ENCODE measurements around the gene SMG9. TPM values are rescaled to one million over a fixed set of nuclear protein-coding genes. Genes with fewer than 3 reads are reported as not detected.

Gene SMG9
- total RNA-seq, 2 experiments from 2014 or later: 60.0 to 65.1 TPM

DNA sequence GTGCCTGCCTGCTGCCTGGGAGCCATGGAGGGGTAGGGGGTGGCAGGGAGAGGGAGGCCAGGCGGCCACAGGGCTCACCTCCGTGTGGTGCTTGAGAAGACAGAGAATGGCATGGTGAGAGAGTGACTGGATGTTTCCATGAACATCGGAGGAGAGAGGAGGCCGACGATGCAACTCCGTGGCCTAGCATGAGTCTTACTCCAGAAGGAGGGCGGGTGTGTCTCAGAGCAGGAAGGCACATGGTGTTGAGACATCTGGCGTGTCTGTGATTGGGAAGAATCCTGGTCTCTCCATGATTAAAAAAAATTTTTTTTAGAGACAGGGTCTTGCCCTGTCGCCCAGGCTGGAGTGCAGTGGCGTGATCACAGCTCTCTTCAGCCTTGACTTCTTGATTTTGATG is 33.8 kb downstream of the SMG9 start:
- no peaks in the 10 kb centered on the region for H3K9me3 Mint-ChIP-seq (ENCODE audit: insufficient read depth)
- H3K27ac Mint-ChIP-seq: no peak overlapping the region
- no peak overlapping the region for H3K4me3 Mint-ChIP-seq
- peaks cover 9% of the 10 kb centered on the region for H3K4me1 Mint-ChIP-seq (ENCODE audit: low read depth)
- H3K27me3 Mint-ChIP-seq (ENCODE audit: low read depth): no peaks in the 10 kb centered on the region
- DNase-seq (no peak), ATAC-seq (no peak)
- ChIA-PET CTCF (interaction anchor here (1.5 kb wide), 1 partner anchor 52 kb away, joined by 4 read pairs; no protein-coding TSS in a partner anchor), POLR2A (no interaction called here)
- no peaks in the 10 kb centered on the region for H3K36me3 Mint-ChIP-seq (ENCODE audit: low read depth)

DNA sequence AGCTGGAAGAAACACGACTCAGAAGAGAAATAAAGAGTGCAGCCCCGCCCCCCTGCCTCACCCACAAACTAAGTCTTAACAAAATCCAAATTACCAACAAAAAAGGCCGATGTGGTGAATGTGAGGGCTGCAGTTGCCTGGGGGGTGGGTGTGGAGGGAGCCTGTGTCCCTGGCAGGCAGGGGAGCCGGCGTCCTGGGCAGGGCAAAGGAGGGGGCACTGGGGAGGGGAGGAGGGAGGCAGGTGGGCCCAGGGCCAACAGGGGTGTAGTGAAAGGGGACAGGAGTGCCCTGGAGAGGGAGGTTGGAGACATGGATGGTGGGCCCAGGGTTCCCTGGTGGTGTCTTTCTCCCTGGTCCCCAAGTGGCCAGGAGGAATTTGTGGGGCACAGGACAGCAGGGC is 34.8 kb downstream of the SMG9 start:
- Mint-ChIP-seq H3K27me3 (ENCODE audit: low read depth) (no peaks in the 10 kb centered on the region), H3K9me3 (ENCODE audit: insufficient read depth) (no peaks in the 10 kb centered on the region), H3K36me3 (ENCODE audit: low read depth) (no peaks in the 10 kb centered on the region), H3K4me1 (ENCODE audit: low read depth) (peaks cover 2% of the 10 kb centered on the region), H3K4me3 (no peak overlapping the region), H3K27ac (no peak overlapping the region)
- DNase-seq (no peak), ATAC-seq (no peak)
- CTCF ChIA-PET: no interaction called here
- POLR2A ChIA-PET: no interaction called here

DNA sequence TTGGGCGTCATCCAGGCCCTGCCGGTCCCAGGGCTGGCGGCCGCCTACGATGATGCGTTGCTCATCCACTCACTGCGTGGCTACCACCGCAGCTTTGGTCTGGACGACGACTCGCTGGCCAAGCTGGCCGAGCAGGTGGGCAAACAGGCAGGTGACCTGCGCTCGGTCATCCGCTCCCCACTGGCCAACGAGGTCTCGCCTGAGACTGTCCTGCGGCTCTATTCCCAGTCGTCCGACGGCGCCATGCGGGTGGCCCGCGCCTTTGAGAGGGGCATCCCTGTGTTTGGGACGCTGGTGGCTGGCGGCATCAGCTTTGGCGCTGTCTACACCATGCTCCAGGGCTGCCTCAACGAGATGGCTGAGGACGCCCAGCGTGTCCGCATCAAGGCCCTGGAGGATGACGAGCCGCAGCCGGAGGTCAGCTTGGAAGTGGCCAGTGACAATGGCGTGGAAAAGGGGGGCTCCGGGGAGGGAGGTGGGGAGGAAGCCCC is 35.3 kb downstream of the SMG9 start:
- Mint-ChIP-seq H3K27me3 (ENCODE audit: low read depth) (no peaks in the 10 kb centered on the region), H3K4me3 (no peak overlapping the region), H3K4me1 (ENCODE audit: low read depth) (no peaks in the 10 kb centered on the region), H3K27ac (no peak overlapping the region), H3K36me3 (ENCODE audit: low read depth) (no peaks in the 10 kb centered on the region), H3K9me3 (ENCODE audit: insufficient read depth) (no peaks in the 10 kb centered on the region)
- ChIA-PET CTCF (no interaction called here), POLR2A (no interaction called here)
- DNase-seq: no peak
- no peak for ATAC-seq

DNA sequence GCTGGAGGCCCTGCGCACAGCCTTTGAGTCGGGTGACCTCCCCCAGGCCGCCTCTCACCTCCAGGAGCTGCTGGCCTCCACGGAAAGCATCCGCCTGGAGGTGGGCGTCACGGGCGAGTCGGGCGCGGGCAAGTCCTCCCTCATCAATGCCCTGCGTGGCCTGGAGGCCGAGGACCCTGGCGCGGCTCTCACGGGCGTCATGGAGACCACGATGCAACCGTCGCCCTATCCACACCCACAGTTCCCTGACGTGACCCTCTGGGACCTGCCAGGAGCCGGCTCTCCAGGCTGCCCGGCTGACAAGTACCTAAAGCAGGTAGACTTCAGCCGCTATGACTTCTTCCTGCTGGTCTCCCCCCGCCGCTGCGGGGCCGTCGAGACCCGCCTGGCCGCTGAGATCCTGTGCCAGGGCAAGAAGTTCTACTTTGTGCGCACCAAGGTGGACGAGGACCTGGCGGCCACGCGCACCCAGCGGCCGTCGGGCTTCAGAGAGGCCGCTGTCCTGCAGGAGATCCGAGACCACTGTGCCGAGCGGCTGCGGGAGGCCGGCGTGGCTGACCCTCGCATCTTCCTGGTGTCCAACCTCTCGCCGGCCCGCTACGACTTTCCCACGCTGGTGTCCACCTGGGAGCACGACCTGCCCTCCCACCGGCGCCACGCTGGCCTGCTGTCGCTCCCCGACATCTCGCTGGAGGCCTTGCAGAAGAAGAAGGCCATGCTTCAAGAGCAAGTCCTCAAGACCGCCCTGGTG is 36.0 kb downstream of the SMG9 start:
- CTCF ChIA-PET: no interaction called here
- Mint-ChIP-seq H3K4me3 (no peak overlapping the region), H3K9me3 (ENCODE audit: insufficient read depth) (no peaks in the 10 kb centered on the region), H3K27me3 (ENCODE audit: low read depth) (no peaks in the 10 kb centered on the region), H3K36me3 (ENCODE audit: low read depth) (no peaks in the 10 kb centered on the region), H3K4me1 (ENCODE audit: low read depth) (no peaks in the 10 kb centered on the region), H3K27ac (no peak overlapping the region)
- DNase-seq: no peak
- POLR2A ChIA-PET: no interaction called here
- ATAC-seq: no peak

DNA sequence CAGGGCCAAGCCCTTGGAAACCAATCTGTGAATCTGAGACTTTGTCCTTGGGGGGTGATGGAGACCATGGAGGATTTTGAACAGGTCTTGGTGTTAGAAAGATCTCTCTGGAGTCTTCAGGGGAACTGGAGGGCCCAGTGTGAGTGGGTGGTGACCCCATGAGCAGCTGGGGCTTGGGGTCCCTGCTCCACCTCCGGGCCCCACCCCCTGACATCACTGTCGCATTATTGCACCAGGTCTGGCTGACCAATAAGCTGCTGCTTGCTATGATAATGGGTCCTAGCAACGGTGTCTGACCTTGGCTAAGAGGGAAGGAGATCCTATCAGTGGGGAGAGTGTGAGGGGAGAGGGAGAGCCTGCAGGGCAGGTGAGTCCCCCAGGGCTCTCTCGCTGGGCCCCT is 39.0 kb downstream of the SMG9 start, which contains the start of gene IRGC:
Gene IRGC (plus strand): TSS at position 301 of the 400 bp plus-strand sequence. CDS start 2,483 bp downstream, outside the sequence.
- Mint-ChIP-seq H3K27me3 (ENCODE audit: low read depth) (peaks cover 4% of the 10 kb centered on the region), H3K9me3 (ENCODE audit: insufficient read depth) (no peaks in the 10 kb centered on the region), H3K36me3 (ENCODE audit: low read depth) (no peaks in the 10 kb centered on the region), H3K27ac (no peak within 1 kb of the TSS), H3K4me3 (no peak within 1 kb of the TSS), H3K4me1 (ENCODE audit: low read depth) (no peaks in the 10 kb centered on the region)
- CTCF ChIA-PET: no interaction called here
- no peak for DNase-seq
- POLR2A ChIA-PET: no interaction called here
- ATAC-seq: no peak

DNA sequence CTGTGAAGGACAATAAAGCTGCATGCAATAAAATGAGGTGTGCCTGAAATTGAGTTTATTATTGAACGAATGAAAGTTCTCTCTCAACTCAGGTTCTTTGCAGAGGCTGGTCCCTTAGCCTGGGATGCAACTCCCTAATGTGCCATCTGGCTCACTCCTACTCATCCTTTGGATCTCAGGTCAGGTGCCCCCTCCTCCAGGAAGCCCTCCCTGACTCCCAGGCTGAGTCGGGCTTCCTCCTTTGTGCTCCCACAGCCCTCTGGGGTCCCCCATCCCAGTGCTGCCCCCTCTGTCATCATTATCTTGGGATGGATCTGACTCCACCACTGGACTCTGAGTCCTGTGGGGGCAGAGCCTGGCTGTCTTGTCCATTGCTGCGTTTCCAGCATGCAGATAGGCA is 41.6 kb downstream of the SMG9 start:
- POLR2A ChIA-PET: no interaction called here
- DNase-seq (no peak), ATAC-seq (no peak)
- H3K27ac Mint-ChIP-seq: no peak overlapping the region
- CTCF ChIA-PET: no interaction called here
- H3K4me1 Mint-ChIP-seq (ENCODE audit: low read depth): no peaks in the 10 kb centered on the region
- no peak overlapping the region for H3K4me3 Mint-ChIP-seq
- H3K9me3 Mint-ChIP-seq (ENCODE audit: insufficient read depth): peaks cover 8% of the 10 kb centered on the region
- peaks cover 7% of the 10 kb centered on the region for H3K27me3 Mint-ChIP-seq (ENCODE audit: low read depth)
- no peaks in the 10 kb centered on the region for H3K36me3 Mint-ChIP-seq (ENCODE audit: low read depth)

DNA sequence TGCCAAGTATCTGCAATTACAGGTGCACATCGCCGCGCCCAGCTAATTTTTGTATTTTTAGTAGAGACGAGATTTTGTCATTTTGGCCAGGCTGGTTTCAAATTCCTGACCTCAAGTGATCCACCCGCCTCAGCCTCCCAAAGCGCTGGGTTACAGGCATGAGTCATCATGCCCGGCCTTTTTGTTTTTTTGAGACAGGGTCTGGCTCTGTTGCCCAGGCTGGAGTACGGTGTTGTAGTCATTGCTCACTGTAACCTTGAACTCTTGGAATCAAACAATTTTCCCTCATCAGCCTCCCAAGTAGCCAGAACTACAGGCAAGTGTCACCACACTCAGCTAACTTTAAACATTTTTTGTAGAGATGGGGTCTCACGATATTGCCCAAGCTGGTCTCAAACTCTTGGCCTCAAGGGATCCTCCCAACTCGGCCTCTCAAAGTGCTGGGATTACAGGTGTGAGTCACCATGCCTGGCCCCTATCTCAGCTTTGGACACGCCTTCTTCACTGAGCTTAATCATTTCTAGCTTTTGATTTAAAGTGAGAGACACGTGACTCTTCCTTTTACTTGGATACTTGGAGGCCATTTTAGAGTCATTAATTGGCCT is 42.9 kb downstream of the SMG9 start:
- CTCF ChIA-PET: no interaction called here
- peaks cover 8% of the 10 kb centered on the region for H3K9me3 Mint-ChIP-seq (ENCODE audit: insufficient read depth)
- H3K27ac Mint-ChIP-seq: no peak overlapping the region
- ATAC-seq (no peak), DNase-seq (no peak)
- H3K4me1 Mint-ChIP-seq (ENCODE audit: low read depth): no peaks in the 10 kb centered on the region
- H3K36me3 Mint-ChIP-seq (ENCODE audit: low read depth): no peaks in the 10 kb centered on the region
- POLR2A ChIA-PET: no interaction called here
- H3K27me3 Mint-ChIP-seq (ENCODE audit: low read depth): peaks cover 7% of the 10 kb centered on the region
- H3K4me3 Mint-ChIP-seq: no peak overlapping the region

DNA sequence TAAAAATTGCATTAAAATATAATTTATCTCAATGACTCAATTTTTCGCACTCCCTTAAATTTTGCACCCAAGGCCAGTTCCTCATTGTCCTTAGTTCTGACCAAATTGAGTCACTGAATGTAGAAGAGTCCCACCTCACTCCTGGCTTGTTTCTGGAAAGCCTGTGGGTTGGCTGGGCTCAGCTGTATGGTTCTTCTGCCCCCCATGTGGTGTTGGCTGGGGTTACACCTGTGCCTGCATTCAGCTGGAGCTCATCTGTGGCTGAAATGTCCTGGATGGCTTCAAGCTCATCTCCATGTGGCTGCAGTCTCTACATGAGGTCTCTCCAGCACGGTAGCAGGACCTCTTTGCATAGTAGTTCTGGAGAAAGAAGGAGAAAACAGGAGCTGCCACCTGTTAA is 46.0 kb downstream of the SMG9 start:
- Mint-ChIP-seq H3K9me3 (ENCODE audit: insufficient read depth) (peaks cover 8% of the 10 kb centered on the region), H3K4me3 (no peak overlapping the region), H3K4me1 (ENCODE audit: low read depth) (no peaks in the 10 kb centered on the region), H3K27ac (no peak overlapping the region), H3K36me3 (ENCODE audit: low read depth) (no peaks in the 10 kb centered on the region), H3K27me3 (ENCODE audit: low read depth) (peaks cover 7% of the 10 kb centered on the region)
- ChIA-PET POLR2A (no interaction called here), CTCF (no interaction called here)
- DNase-seq (no peak), ATAC-seq (no peak)

DNA sequence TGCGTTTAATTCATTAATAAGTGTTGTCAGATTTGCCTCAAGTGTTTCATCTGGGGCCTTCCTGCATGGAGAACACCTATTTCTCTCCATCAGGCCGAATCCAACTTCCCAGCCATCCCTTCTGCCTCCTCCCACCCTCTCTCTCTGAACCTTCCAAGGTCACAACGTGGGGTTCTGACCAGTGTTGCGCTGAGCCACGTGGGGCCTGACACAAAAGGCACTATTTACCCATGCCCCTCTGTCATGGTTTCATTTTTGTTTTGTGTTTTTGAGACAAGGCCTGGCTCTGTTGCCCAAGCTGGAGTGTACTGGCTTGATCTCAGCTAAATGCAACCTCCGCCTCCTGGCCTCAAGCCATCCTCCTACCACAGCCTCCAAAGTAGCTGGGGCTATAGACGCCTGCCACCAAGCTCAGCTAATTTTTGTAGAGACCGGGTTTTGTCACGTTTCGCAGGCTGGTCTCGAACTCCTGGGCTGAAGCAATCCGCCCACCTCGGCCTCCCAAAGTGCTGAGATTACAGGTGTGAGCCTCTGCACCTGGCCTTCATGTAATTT is 47.5 kb downstream of the SMG9 start:
- Mint-ChIP-seq H3K36me3 (ENCODE audit: low read depth) (no peaks in the 10 kb centered on the region), H3K27me3 (ENCODE audit: low read depth) (peaks cover 10% of the 10 kb centered on the region), H3K4me3 (no peak overlapping the region), H3K27ac (no peak overlapping the region), H3K9me3 (ENCODE audit: insufficient read depth) (peaks cover 8% of the 10 kb centered on the region), H3K4me1 (ENCODE audit: low read depth) (no peaks in the 10 kb centered on the region)
- DNase-seq (no peak), ATAC-seq (no peak)
- CTCF ChIA-PET: no interaction called here
- POLR2A ChIA-PET: no interaction called here

DNA sequence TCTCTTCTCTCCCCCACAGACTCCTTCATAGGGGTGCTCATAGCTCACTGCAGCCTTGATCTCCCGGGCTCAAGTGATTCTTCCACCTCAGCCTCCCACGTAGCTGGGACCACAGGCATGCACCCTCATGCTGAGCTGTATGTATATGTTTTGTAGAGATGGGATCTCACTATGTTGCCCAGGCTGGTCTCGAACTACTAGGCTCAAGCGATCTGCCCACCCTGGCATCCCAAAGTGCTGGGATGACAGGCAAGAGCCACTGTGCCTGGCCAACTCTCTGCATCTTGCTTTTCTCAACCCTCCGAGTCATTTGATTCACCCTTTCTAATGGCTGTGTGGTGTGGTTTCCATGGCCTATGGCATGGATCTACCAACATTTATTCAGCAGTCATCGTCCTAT is 49.0 kb downstream of the SMG9 start:
- POLR2A ChIA-PET: no interaction called here
- H3K27me3 Mint-ChIP-seq (ENCODE audit: low read depth): peaks cover 6% of the 10 kb centered on the region
- peaks cover 8% of the 10 kb centered on the region for H3K9me3 Mint-ChIP-seq (ENCODE audit: insufficient read depth)
- no peak overlapping the region for H3K27ac Mint-ChIP-seq
- CTCF ChIA-PET: no interaction called here
- ATAC-seq: no peak
- H3K4me3 Mint-ChIP-seq: no peak overlapping the region
- DNase-seq: no peak
- no peaks in the 10 kb centered on the region for H3K36me3 Mint-ChIP-seq (ENCODE audit: low read depth)
- peaks cover 8% of the 10 kb centered on the region for H3K4me1 Mint-ChIP-seq (ENCODE audit: low read depth)

DNA sequence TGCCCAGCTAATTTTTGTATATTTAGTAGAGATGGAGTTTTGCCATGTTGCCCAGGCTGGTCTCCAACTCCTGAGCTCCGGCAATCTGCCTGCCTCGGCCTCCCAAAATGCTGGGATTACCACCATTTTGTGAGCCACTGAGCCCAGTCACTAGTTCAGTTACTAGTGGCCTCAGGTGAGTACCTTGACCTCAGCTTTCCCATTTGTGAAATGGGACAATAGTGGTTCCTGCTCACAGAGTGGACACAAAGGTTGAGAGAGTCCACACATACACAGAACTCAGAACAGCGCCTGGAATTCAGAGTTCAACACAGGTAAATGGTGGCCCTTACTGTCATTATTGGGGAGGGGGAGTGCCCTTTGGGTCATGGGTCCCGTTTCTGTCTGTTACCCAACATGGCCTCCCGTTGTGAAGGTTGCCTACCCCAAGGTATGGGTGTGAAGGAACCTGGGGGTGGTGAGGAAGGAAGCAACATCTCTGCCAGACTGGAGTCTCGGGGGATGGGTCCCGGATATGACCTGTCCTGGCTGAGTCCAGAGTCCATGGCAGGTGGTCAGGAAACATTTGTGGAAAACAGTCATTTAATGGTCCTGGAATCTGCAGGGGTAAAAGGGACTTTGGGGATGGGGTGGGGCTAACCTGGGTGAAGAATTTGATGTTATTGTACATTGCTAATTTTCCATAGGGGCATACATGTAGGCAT is 50.6 kb downstream of the SMG9 start:
- DNase-seq (no peak), ATAC-seq (no peak)
- peaks cover 20% of the 10 kb centered on the region for H3K4me1 Mint-ChIP-seq (ENCODE audit: low read depth)
- POLR2A ChIA-PET: interaction anchor here (0.6 kb wide), 1 partner anchor 11 kb away, joined by 3 read pairs; no protein-coding TSS in a partner anchor
- peaks cover 7% of the 10 kb centered on the region for H3K27me3 Mint-ChIP-seq (ENCODE audit: low read depth)
- no peak overlapping the region for H3K27ac Mint-ChIP-seq
- peaks cover 6% of the 10 kb centered on the region for H3K9me3 Mint-ChIP-seq (ENCODE audit: insufficient read depth)
- CTCF ChIA-PET: interaction anchor here (1.0 kb wide), 1 partner anchor 34 kb away, joined by 3 read pairs; the partner anchor contains the start of gene PLAUR
- H3K4me3 Mint-ChIP-seq: no peak overlapping the region
- H3K36me3 Mint-ChIP-seq (ENCODE audit: low read depth): no peaks in the 10 kb centered on the region
